HEK293 (cell line): ENCODE data around the gene GDA.

ENCODE experiments used
- CTCF ChIA-PET: fragments of 350-600 bp; formaldehyde crosslinking; extraction: SDS; loops from one replicate; lab custom pipeline; 2021; ENCODE audit warnings: antibody characterized with exemption; lab: Yijun Ruan, JAX
- POLR2A ChIA-PET: fragments of 300-600 bp; formaldehyde crosslinking; extraction: SDS; loops from one replicate; lab custom pipeline; 2020; ENCODE audit warnings: antibody characterized with exemption, inconsistent platforms; lab: Yijun Ruan, JAX
- H3K27ac ChIP-seq: fragments of 200-500 bp; sonication (Bioruptor generic); 2 replicates; pipeline ENCODE4 v1.5.1; 2014; ENCODE audit warnings: low read depth, low read length, control low read depth, inconsistent platforms; ENCODE audit errors: extremely low read depth
- H3K36me3 ChIP-seq, 2 experiments: fragments of 200-500 bp in 1 of 2; sonication (Bioruptor generic) in 1 of 2; 1 replicate in 1 of 2; 2 replicates in 1 of 2; pipeline ENCODE4 v1.5.1; 2014 to 2017; ENCODE audit warnings: inconsistent platforms in 2 of 2, low read length in 2 of 2; ENCODE audit not compliant: control insufficient read depth in 2 of 2, insufficient read depth in 1 of 2
- H3K4me1 ChIP-seq: fragments of 200-500 bp; sonication (Bioruptor generic); 2 replicates; pipeline ENCODE4 v1.5.1; 2014; ENCODE audit warnings: mild to moderate bottlenecking, low read length, inconsistent platforms; ENCODE audit not compliant: control insufficient read depth, insufficient read depth
- H3K4me3 ChIP-seq: 2 replicates; pipeline ENCODE4 v1.5.1; 2011; ENCODE audit warnings: low read depth, mild to moderate bottlenecking, control low read depth, low read length, moderate library complexity
- H3K9me3 ChIP-seq: fragments of 200-500 bp; sonication (Bioruptor generic); 2 replicates; pipeline ENCODE4 v1.5.1; 2014; ENCODE audit warnings: low read depth, low read length, inconsistent platforms; ENCODE audit not compliant: control insufficient read depth, insufficient read depth
- BCL11B ChIP-seq: fragments of 450-650 bp; formaldehyde crosslinking; IDR thresholded peaks from 2 replicates; pipeline ENCODE4 v1.5.1; 2016; ENCODE audit warnings: low read depth, missing biosample characterization, missing genetic modification characterization
- GLIS1 ChIP-seq: fragments of 450-650 bp; formaldehyde crosslinking; IDR thresholded peaks from 2 replicates; pipeline ENCODE4 v1.5.1; 2016; ENCODE audit warnings: missing biosample characterization, missing genetic modification characterization
- INSM2 ChIP-seq: fragments of 450-650 bp; formaldehyde crosslinking; IDR thresholded peaks from 2 replicates; pipeline ENCODE4 v1.5.1; 2016; ENCODE audit warnings: missing biosample characterization, missing genetic modification characterization
- OSR2 ChIP-seq: fragments of 450-650 bp; formaldehyde crosslinking; IDR thresholded peaks from 2 replicates; pipeline ENCODE4 v1.5.1; 2016; ENCODE audit warnings: missing biosample characterization, missing genetic modification characterization
- PRDM10 ChIP-seq: fragments of 450-650 bp; formaldehyde crosslinking; IDR thresholded peaks from 2 replicates; pipeline ENCODE4 v1.5.1; 2016; ENCODE audit warnings: missing biosample characterization, missing genetic modification characterization
- ZFP37 ChIP-seq: fragments of 450-650 bp; formaldehyde crosslinking; IDR thresholded peaks from 2 replicates; pipeline ENCODE4 v1.5.1; 2016; ENCODE audit warnings: missing biosample characterization, missing genetic modification characterization
- ZNF221 ChIP-seq: fragments of 450-650 bp; formaldehyde crosslinking; IDR thresholded peaks from 2 replicates; pipeline ENCODE4 v1.5.1; 2017; ENCODE audit warnings: missing biosample characterization, missing genetic modification characterization, borderline replicate concordance
- ZNF239 ChIP-seq: fragments of 450-650 bp; formaldehyde crosslinking; IDR thresholded peaks from 2 replicates; pipeline ENCODE4 v1.5.1; 2016; ENCODE audit warnings: missing biosample characterization, missing genetic modification characterization
- ZNF366 ChIP-seq: fragments of 450-650 bp; formaldehyde crosslinking; conservative IDR thresholded peaks from 2 replicates; pipeline ENCODE4 v1.5.1; 2016; ENCODE audit warnings: missing biosample characterization, missing genetic modification characterization
- ZNF391 ChIP-seq: fragments of 450-650 bp; formaldehyde crosslinking; IDR thresholded peaks from 2 replicates; pipeline ENCODE4 v1.5.1; 2016; ENCODE audit warnings: low read depth, missing biosample characterization, missing genetic modification characterization, borderline replicate concordance
- ZNF423 ChIP-seq: fragments of 450-650 bp; formaldehyde crosslinking; IDR thresholded peaks from 2 replicates; pipeline ENCODE4 v1.5.1; 2016; ENCODE audit warnings: missing biosample characterization, missing genetic modification characterization
- ZNF624 ChIP-seq: fragments of 450-650 bp; formaldehyde crosslinking; IDR thresholded peaks from 2 replicates; pipeline ENCODE4 v1.5.1; 2017; ENCODE audit warnings: missing biosample characterization, missing genetic modification characterization
- ZNF660 ChIP-seq: fragments of 450-650 bp; IDR thresholded peaks from 2 replicates; pipeline ENCODE4 v1.5.1; 2018; ENCODE audit warnings: missing biosample characterization, mild to moderate bottlenecking, missing genetic modification characterization
- ZNF768 ChIP-seq: fragments of 450-650 bp; formaldehyde crosslinking; IDR thresholded peaks from 2 replicates; pipeline ENCODE4 v1.5.1; 2018; ENCODE audit warnings: missing biosample characterization, mild to moderate bottlenecking, missing genetic modification characterization
- ZSCAN30 ChIP-seq: fragments of 450-650 bp; IDR thresholded peaks from 2 replicates; pipeline ENCODE4 v1.5.1; 2018; ENCODE audit warnings: missing biosample characterization, mild to moderate bottlenecking, missing genetic modification characterization, moderate library complexity
- TF ChIP-seq, protein P1 (sequence below): fragments of 450-650 bp; formaldehyde crosslinking; IDR thresholded peaks from 2 replicates; pipeline ENCODE4 v1.5.1; 2016; ENCODE audit warnings: missing biosample characterization, missing genetic modification characterization, low read depth
- TF ChIP-seq, protein P2 (sequence below): fragments of 450-650 bp; formaldehyde crosslinking; IDR thresholded peaks from 2 replicates; pipeline ENCODE4 v1.5.1; 2016; ENCODE audit warnings: missing biosample characterization, missing genetic modification characterization
- TF ChIP-seq, protein P3 (sequence below): fragments of 450-650 bp; IDR thresholded peaks from 2 replicates; pipeline ENCODE4 v1.5.1; 2018; ENCODE audit warnings: missing biosample characterization, mild to moderate bottlenecking, missing genetic modification characterization

GDA gene

DNA sequence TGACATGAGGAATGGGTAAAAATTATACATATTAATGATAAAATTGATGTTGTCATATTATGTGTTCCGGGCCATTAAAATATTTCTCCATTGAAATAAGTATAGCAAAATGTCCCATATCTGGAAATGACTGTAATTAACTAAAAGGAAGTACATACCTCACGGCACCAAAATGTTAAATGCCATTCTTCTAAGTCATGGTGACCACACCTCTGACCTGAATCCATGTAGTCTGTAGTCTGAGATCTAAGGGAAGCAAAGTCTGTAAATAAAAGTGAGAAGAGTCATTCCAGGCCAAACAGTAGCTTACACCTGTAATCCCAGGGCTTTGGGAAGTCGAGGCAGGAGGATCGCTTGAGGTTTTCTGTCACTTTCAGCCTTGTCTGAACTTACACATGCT, 8.7 kb upstream of the GDA start:
- H3K36me3 ChIP-seq = no peaks in the 10 kb centered on the region
- H3K27ac ChIP-seq = no peak overlapping the region
- no peaks in the 10 kb centered on the region for H3K4me1 ChIP-seq
- TF ChIP-seq ZSCAN30 (tag by site-specific recombination) (no peak), ZNF366 (tag by site-specific recombination) (no peak), ZNF239 (tag by site-specific recombination) (no peak), ZNF624 (tag by site-specific recombination) (no peak), ZNF221 (tag by site-specific recombination) (no peak), BCL11B (tag by site-specific recombination) (no peak), ZNF423 (tag by site-specific recombination) (no peak), INSM2 (no peak), ZNF391 (no peak), ZNF660 (no peak), OSR2 (tag by site-specific recombination) (no peak), PRDM10 (tag by site-specific recombination) (no peak), ZNF768 (tag by site-specific recombination) (no peak), ZFP37 (no peak)
- TF ChIP-seq, protein P1, sequence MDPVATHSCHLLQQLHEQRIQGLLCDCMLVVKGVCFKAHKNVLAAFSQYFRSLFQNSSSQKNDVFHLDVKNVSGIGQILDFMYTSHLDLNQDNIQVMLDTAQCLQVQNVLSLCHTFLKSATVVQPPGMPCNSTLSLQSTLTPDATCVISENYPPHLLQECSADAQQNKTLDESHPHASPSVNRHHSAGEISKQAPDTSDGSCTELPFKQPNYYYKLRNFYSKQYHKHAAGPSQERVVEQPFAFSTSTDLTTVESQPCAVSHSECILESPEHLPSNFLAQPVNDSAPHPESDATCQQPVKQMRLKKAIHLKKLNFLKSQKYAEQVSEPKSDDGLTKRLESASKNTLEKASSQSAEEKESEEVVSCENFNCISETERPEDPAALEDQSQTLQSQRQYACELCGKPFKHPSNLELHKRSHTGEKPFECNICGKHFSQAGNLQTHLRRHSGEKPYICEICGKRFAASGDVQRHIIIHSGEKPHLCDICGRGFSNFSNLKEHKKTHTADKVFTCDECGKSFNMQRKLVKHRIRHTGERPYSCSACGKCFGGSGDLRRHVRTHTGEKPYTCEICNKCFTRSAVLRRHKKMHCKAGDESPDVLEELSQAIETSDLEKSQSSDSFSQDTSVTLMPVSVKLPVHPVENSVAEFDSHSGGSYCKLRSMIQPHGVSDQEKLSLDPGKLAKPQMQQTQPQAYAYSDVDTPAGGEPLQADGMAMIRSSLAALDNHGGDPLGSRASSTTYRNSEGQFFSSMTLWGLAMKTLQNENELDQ (tag by site-specific recombination) = no peak
- TF ChIP-seq, protein P2, sequence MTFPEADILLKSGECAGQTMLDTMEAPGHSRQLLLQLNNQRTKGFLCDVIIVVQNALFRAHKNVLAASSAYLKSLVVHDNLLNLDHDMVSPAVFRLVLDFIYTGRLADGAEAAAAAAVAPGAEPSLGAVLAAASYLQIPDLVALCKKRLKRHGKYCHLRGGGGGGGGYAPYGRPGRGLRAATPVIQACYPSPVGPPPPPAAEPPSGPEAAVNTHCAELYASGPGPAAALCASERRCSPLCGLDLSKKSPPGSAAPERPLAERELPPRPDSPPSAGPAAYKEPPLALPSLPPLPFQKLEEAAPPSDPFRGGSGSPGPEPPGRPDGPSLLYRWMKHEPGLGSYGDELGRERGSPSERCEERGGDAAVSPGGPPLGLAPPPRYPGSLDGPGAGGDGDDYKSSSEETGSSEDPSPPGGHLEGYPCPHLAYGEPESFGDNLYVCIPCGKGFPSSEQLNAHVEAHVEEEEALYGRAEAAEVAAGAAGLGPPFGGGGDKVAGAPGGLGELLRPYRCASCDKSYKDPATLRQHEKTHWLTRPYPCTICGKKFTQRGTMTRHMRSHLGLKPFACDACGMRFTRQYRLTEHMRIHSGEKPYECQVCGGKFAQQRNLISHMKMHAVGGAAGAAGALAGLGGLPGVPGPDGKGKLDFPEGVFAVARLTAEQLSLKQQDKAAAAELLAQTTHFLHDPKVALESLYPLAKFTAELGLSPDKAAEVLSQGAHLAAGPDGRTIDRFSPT (tag by site-specific recombination) = no peak
- TF ChIP-seq, all 188 proteins: peak for 0
- Histone ChIP-seq H3K9me3 (no peaks in the 10 kb centered on the region), H3K4me3 (no peak overlapping the region)
- POLR2A ChIA-PET = no interaction called here
- CTCF ChIA-PET = interaction anchor here (0.9 kb wide), 1 partner anchor 17 kb away, joined by 3 read pairs; no protein-coding TSS in a partner anchor

DNA sequence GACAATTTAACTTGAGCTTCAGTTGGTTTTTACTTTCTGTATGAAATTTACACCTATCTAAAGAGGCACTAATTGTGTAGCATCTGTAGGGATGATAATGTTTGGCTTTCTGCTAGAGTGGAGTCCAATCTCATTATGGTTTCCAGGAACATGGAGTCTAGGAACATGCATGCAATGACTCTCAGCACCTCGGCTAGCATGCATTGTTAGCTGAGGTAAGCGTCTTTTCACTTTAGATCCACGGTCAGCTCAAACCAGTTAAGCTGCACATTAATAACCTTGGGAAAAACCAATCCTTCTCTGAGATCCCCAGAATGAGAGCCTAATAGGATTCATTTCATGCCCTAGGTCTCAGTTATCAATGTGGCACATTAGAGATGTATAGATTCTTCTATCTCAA, 7.8 kb upstream of the GDA start:
- H3K27ac ChIP-seq = no peak overlapping the region
- POLR2A ChIA-PET = no interaction called here
- H3K36me3 ChIP-seq = no peaks in the 10 kb centered on the region
- H3K4me3 ChIP-seq = no peak overlapping the region
- TF ChIP-seq, protein P3, sequence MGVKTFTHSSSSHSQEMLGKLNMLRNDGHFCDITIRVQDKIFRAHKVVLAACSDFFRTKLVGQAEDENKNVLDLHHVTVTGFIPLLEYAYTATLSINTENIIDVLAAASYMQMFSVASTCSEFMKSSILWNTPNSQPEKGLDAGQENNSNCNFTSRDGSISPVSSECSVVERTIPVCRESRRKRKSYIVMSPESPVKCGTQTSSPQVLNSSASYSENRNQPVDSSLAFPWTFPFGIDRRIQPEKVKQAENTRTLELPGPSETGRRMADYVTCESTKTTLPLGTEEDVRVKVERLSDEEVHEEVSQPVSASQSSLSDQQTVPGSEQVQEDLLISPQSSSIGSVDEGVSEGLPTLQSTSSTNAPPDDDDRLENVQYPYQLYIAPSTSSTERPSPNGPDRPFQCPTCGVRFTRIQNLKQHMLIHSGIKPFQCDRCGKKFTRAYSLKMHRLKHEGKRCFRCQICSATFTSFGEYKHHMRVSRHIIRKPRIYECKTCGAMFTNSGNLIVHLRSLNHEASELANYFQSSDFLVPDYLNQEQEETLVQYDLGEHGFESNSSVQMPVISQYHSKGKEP (tag by site-specific recombination) = no peak
- TF ChIP-seq ZNF366 (tag by site-specific recombination) (no peak), GLIS1 (tag by site-specific recombination) (no peak)
- no peaks in the 10 kb centered on the region for H3K9me3 ChIP-seq
- CTCF ChIA-PET = interaction anchor here (0.5 kb wide), 1 partner anchor 422 kb away, joined by 4 read pairs; no protein-coding TSS in a partner anchor
- H3K4me1 ChIP-seq = no peaks in the 10 kb centered on the region
